ENCODE results near the gene CORT.

CORT gene

GRCh38 chr1:10457875-10458274 lies 8.0 kb downstream of the CORT start:
- no peaks in the 10 kb centered on the region for H3K9me3 ChIP-seq (ENCODE audit: low read length)
- H3K27me3 ChIP-seq (ENCODE audit: insufficient read depth, low read length), result no peaks in the 10 kb centered on the region
- H3K4me2 ChIP-seq (ENCODE audit: low read length), result no peak overlapping the region
- H2AFZ ChIP-seq (ENCODE audit: low read length), result no peak overlapping the region
- no peak overlapping the region for H3K9ac ChIP-seq (ENCODE audit: low read length)
- H3K27ac ChIP-seq (ENCODE audit: low read depth, low read length, poor library complexity, severe bottlenecking), result no peak overlapping the region
- no peaks in the 10 kb centered on the region for H3K9me2 ChIP-seq (ENCODE audit: low read depth, low read length)
- H3F3A ChIP-seq (ENCODE audit: insufficient read depth, low read length), result no peaks in the 10 kb centered on the region
- H3K36me3 ChIP-seq (ENCODE audit: insufficient read depth, low read length), result peaks cover 42% of the 10 kb centered on the region
- no peaks in the 10 kb centered on the region for H3K79me2 ChIP-seq (ENCODE audit: insufficient read depth, low read length)
- H3K4me3 ChIP-seq (ENCODE audit: low read depth, low read length, poor library complexity, severe bottlenecking), result no peak overlapping the region
- H4K20me1 ChIP-seq (ENCODE audit: insufficient read depth, low read length), result no peaks in the 10 kb centered on the region
- TF ChIP-seq EZH2 (IDR thresholded peaks at IDR 0.05; ENCODE audit: borderline replicate concordance, low read length) (no peak), CTCF (IDR thresholded peaks at IDR 0.05; ENCODE audit: low read length) (no peak)
- no peaks in the 10 kb centered on the region for H3K4me1 ChIP-seq (ENCODE audit: insufficient read depth, low read length, severe bottlenecking)

GRCh38 chr1:10459184-10459583 lies 9.4 kb downstream of the CORT start:
- Histone ChIP-seq H3K27ac (ENCODE audit: low read depth, low read length, poor library complexity, severe bottlenecking) (no peak overlapping the region), H3K4me2 (ENCODE audit: low read length) (no peak overlapping the region), H3K36me3 (ENCODE audit: insufficient read depth, low read length) (peaks cover 51% of the 10 kb centered on the region), H3K4me1 (ENCODE audit: insufficient read depth, low read length, severe bottlenecking) (no peaks in the 10 kb centered on the region), H3K9me3 (ENCODE audit: low read length) (no peaks in the 10 kb centered on the region), H2AFZ (ENCODE audit: low read length) (no peak overlapping the region), H3K9ac (ENCODE audit: low read length) (no peak overlapping the region), H4K20me1 (ENCODE audit: insufficient read depth, low read length) (no peaks in the 10 kb centered on the region), H3F3A (ENCODE audit: insufficient read depth, low read length) (no peaks in the 10 kb centered on the region), H3K79me2 (ENCODE audit: insufficient read depth, low read length) (no peaks in the 10 kb centered on the region), H3K27me3 (ENCODE audit: insufficient read depth, low read length) (no peaks in the 10 kb centered on the region), H3K4me3 (ENCODE audit: low read depth, low read length, poor library complexity, severe bottlenecking) (no peak overlapping the region), H3K9me2 (ENCODE audit: low read depth, low read length) (no peaks in the 10 kb centered on the region)
- no peak for TF ChIP-seq EZH2 (IDR thresholded peaks at IDR 0.05; ENCODE audit: borderline replicate concordance, low read length)
- no peak for TF ChIP-seq CTCF (IDR thresholded peaks at IDR 0.05; ENCODE audit: low read length)

- Histone ChIP-seq H3K9me3 (ENCODE audit: low read length) (no peaks in the 10 kb centered on the region), H4K20me1 (ENCODE audit: insufficient read depth, low read length) (no peaks in the 10 kb centered on the region), H3K4me3 (ENCODE audit: low read depth, low read length, poor library complexity, severe bottlenecking) (no peak overlapping the region), H3K9ac (ENCODE audit: low read length) (no peak overlapping the region), H3K36me3 (ENCODE audit: insufficient read depth, low read length) (peaks cover 66% of the 10 kb centered on the region), H3K27me3 (ENCODE audit: insufficient read depth, low read length) (no peaks in the 10 kb centered on the region), H3K9me2 (ENCODE audit: low read depth, low read length) (no peaks in the 10 kb centered on the region), H3K79me2 (ENCODE audit: insufficient read depth, low read length) (no peaks in the 10 kb centered on the region), H2AFZ (ENCODE audit: low read length) (no peak overlapping the region), H3K27ac (ENCODE audit: low read depth, low read length, poor library complexity, severe bottlenecking) (no peak overlapping the region), H3K4me2 (ENCODE audit: low read length) (no peak overlapping the region), H3K4me1 (ENCODE audit: insufficient read depth, low read length, severe bottlenecking) (peaks cover 9% of the 10 kb centered on the region), H3F3A (ENCODE audit: insufficient read depth, low read length) (no peaks in the 10 kb centered on the region)
- no peak for TF ChIP-seq CTCF (IDR thresholded peaks at IDR 0.05; ENCODE audit: low read length)
- no peak for TF ChIP-seq EZH2 (IDR thresholded peaks at IDR 0.05; ENCODE audit: borderline replicate concordance, low read length)
Observed at GRCh38 chr1:10467078-10467477, 17.2 kb downstream of the CORT start.
